ENCODE measurements around the gene MAML2. TPM values are rescaled to one million over a fixed set of nuclear protein-coding genes. Genes with fewer than 3 reads are reported as not detected.

The MAML2 gene
- total RNA-seq, 4 donors from 2014 or later = 20.0 to 33.7 (median 23.2) TPM

DNA sequence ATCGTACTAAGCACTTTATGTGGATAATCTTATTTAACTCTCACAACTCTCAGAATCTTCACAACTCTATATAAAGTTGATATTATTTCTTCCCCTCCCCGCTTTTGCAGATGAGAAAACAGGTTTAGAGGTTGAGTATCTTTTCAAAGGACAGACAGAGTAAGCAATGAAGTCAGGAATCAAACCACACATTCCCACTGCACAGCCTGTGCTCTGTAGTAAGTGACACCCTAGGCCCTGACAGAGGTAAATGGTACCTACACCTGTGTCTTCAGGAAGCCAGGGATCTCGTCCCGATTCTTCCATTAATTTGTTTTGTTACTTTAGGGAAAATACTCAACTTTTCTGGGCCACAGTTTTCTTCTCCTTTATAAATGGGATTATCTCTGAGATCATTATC, 246.6 kb downstream of the MAML2 start:
- Histone ChIP-seq H3K4me3 (no peak overlapping the region), H3K9me3 (no peaks in the 10 kb centered on the region), H3K27me3 (no peaks in the 10 kb centered on the region), H3K4me1 (peaks cover 0 to 34% (median 26%) of the 10 kb centered on the region in 4 donors), H3K36me3 (peaks cover 0 to 20% (median 13%) of the 10 kb centered on the region in 4 donors), H3K27ac (replicated peaks in 1 of 4) (no peak overlapping the region)
- WGBS = 85% methylated on average over 4 of the region's 4 CpGs
- no peak for DNase-seq (ENCODE audit: extremely low spot score)
- TF ChIP-seq, protein P1, sequence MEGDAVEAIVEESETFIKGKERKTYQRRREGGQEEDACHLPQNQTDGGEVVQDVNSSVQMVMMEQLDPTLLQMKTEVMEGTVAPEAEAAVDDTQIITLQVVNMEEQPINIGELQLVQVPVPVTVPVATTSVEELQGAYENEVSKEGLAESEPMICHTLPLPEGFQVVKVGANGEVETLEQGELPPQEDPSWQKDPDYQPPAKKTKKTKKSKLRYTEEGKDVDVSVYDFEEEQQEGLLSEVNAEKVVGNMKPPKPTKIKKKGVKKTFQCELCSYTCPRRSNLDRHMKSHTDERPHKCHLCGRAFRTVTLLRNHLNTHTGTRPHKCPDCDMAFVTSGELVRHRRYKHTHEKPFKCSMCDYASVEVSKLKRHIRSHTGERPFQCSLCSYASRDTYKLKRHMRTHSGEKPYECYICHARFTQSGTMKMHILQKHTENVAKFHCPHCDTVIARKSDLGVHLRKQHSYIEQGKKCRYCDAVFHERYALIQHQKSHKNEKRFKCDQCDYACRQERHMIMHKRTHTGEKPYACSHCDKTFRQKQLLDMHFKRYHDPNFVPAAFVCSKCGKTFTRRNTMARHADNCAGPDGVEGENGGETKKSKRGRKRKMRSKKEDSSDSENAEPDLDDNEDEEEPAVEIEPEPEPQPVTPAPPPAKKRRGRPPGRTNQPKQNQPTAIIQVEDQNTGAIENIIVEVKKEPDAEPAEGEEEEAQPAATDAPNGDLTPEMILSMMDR (IDR thresholded peaks at IDR 0.05) = no peak
- TF ChIP-seq POLR2A (IDR thresholded peaks at IDR 0.05; ENCODE audit: low read depth) (no peak), POLR2AphosphoS5 (IDR thresholded peaks at IDR 0.05) (no peak), EP300 (IDR thresholded peaks at IDR 0.05) (no peak)
- intact Hi-C loops (cut with DNase I) = no loop called here

DNA sequence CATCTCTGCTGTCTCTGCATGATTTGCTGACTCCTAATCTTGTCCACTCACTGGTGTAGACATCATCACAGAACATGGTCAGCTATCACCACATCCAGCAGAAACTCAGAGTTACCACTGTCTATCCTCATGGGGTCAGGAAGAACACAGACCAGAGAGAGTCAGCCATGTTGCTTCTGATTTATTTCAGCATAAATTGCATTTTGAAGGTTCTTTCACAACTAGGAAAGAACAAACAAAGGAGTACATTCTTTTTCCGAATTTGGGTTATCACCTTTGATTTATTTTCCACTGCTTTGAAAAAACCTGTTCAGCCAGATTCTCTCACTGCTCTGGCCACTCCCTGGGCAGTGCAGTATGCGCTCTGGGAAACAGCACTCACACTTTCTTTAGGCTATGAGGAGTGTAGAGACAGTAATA, 247.1 kb downstream of the MAML2 start:
- Histone ChIP-seq H3K4me1 (peaks cover 0 to 39% (median 30%) of the 10 kb centered on the region in 4 donors), H3K27ac (replicated peaks in 1 of 4) (no peak overlapping the region), H3K4me3 (no peak overlapping the region), H3K27me3 (no peaks in the 10 kb centered on the region), H3K9me3 (no peaks in the 10 kb centered on the region), H3K36me3 (peaks cover 0 to 20% (median 13%) of the 10 kb centered on the region in 4 donors)
- TF ChIP-seq POLR2A (IDR thresholded peaks at IDR 0.05; ENCODE audit: low read depth) (no peak), POLR2AphosphoS5 (IDR thresholded peaks at IDR 0.05) (no peak), EP300 (IDR thresholded peaks at IDR 0.05) (no peak)
- TF ChIP-seq, protein P1 (IDR thresholded peaks at IDR 0.05) = no peak
- WGBS = 68% methylated on average over 2 of the region's 2 CpGs
- no peak for DNase-seq (ENCODE audit: extremely low spot score)
- intact Hi-C loops (cut with DNase I) = no loop called here

DNA sequence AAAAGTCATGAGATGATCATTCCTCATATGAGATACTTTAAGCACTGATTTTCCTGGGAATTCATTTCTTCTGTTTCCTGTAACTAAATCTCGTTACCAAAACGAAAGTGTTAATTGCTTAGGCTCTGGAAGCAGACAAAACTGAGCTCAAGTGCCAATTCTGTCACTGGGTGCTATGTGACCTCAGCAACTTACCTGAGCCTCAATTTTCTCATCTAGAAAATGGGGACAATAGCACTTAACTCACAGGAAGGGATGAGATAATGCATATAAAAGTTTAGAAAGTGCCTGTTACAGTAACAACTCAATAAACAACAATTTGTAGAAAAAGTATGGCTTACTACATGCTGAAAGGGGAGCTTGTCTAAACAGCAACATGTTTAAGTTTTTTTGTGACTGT, 248.8 kb downstream of the MAML2 start:
- peaks cover 4 to 53% (median 37%) of the 10 kb centered on the region in 4 donors for H3K4me1 ChIP-seq
- DNase-seq (ENCODE audit: extremely low spot score) = no peak
- no peaks in the 10 kb centered on the region for H3K9me3 ChIP-seq
- TF ChIP-seq POLR2AphosphoS5 (IDR thresholded peaks at IDR 0.05) (no peak), EP300 (IDR thresholded peaks at IDR 0.05) (no peak), POLR2A (IDR thresholded peaks at IDR 0.05; ENCODE audit: low read depth) (no peak)
- TF ChIP-seq, protein P1 (IDR thresholded peaks at IDR 0.05) = no peak
- H3K36me3 ChIP-seq = peaks cover 0 to 20% (median 13%) of the 10 kb centered on the region in 4 donors
- no peak overlapping the region for H3K27ac ChIP-seq (replicated peaks in 1 of 4)
- H3K4me3 ChIP-seq = no peak overlapping the region
- WGBS = 72% methylated on average over 2 of the region's 2 CpGs
- H3K27me3 ChIP-seq = no peaks in the 10 kb centered on the region
- intact Hi-C loops (cut with DNase I) = no loop called here

DNA sequence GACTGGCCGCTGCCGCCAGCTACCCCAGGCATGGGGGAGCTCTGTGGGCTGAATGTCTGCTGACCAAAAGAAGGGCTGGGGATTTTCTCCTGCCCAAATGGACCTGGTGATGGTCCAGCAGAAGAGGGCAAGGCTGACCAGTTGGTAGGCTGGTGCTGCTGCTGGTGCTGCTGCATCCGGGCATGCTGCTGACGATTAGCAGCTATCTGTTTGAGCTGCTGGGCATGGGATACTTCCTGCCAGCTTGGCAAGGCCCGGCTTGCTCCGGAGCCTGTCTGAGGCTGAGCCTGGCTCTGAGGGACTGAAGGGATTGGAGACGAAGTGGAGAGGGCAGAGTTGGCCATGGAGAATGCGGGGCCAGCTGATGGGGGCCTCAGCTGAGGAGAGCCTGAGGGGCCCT, 250.5 kb downstream of the MAML2 start:
- WGBS = 91% methylated on average over 7 of the region's 8 CpGs

More for the DNA sequence above, 250.5 kb downstream of the MAML2 start:
- DNase-seq (ENCODE audit: extremely low spot score) = no peak
- peaks cover 4 to 42% (median 25%) of the 10 kb centered on the region in 4 donors for H3K4me1 ChIP-seq
- no peak overlapping the region for H3K4me3 ChIP-seq
- intact Hi-C loops (cut with DNase I) = no loop called here
- no peaks in the 10 kb centered on the region for H3K27me3 ChIP-seq
- peaks cover 0 to 20% (median 13%) of the 10 kb centered on the region in 4 donors for H3K36me3 ChIP-seq
- no peaks in the 10 kb centered on the region for H3K9me3 ChIP-seq
- H3K27ac ChIP-seq (replicated peaks in 1 of 4) = no peak overlapping the region
- TF ChIP-seq, protein P1 (IDR thresholded peaks at IDR 0.05) = no peak
- TF ChIP-seq POLR2AphosphoS5 (IDR thresholded peaks at IDR 0.05) (no peak), POLR2A (IDR thresholded peaks at IDR 0.05; ENCODE audit: low read depth) (no peak), EP300 (IDR thresholded peaks at IDR 0.05) (no peak)

Measured in esophagus muscularis mucosa (tissue), 4 donors.